ENCODE measurements around the gene PDGFRB. TPM values are rescaled to one million over a fixed set of nuclear protein-coding genes. Genes with fewer than 3 reads are reported as not detected.

PDGFRB gene
- total RNA-seq, 2 experiments from 2014 or later = 0.61 to 2.1 TPM

GRCh38 chr5:150149618-150150017, 6.0 kb downstream of the PDGFRB start:
- POLR2A ChIA-PET = no interaction called here
- CTCF ChIA-PET = no interaction called here

- ChIA-PET POLR2A (no interaction called here), CTCF (no interaction called here)
Measured at GRCh38 chr5:150148117-150148927, 7.3 kb downstream of the PDGFRB start.

- POLR2A ChIA-PET = no interaction called here
- CTCF ChIA-PET = no interaction called here
Measured at GRCh38 chr5:150147670-150148069, 8.0 kb downstream of the PDGFRB start.

- CTCF ChIA-PET = no interaction called here
- POLR2A ChIA-PET = no interaction called here
Measured at GRCh38 chr5:150146862-150147601, 8.6 kb downstream of the PDGFRB start.

- ChIA-PET POLR2A (no interaction called here), CTCF (no interaction called here)
Measured at GRCh38 chr5:150146235-150146634, 9.4 kb downstream of the PDGFRB start.

GRCh38 chr5:150144879-150145278, 10.8 kb downstream of the PDGFRB start:
- POLR2A ChIA-PET = no interaction called here

GRCh38 chr5:150144246-150144801, 11.3 kb downstream of the PDGFRB start:
- ChIA-PET CTCF (interaction anchor here (0.8 kb wide), 1 partner anchor 74 kb away, joined by 3 read pairs; no protein-coding TSS in a partner anchor), POLR2A (no interaction called here)

More at GRCh38 chr5:150144879-150145278, 10.8 kb downstream of the PDGFRB start:
- CTCF ChIA-PET = interaction anchor here (0.8 kb wide), 1 partner anchor 73 kb away, joined by 3 read pairs; no protein-coding TSS in a partner anchor

GRCh38 chr5:150143350-150144245, 12.0 kb downstream of the PDGFRB start:
- POLR2A ChIA-PET = no interaction called here

GRCh38 chr5:150142959-150143349, 12.7 kb downstream of the PDGFRB start:
- ChIA-PET CTCF (no interaction called here), POLR2A (no interaction called here)

More at GRCh38 chr5:150143350-150144245, 12.0 kb downstream of the PDGFRB start:
- CTCF ChIA-PET = no interaction called here

- CTCF ChIA-PET = no interaction called here
- POLR2A ChIA-PET = no interaction called here
Measured at GRCh38 chr5:150142185-150142958, 13.3 kb downstream of the PDGFRB start.

GRCh38 chr5:150141544-150142184, 14.0 kb downstream of the PDGFRB start:
- ChIA-PET POLR2A (no interaction called here), CTCF (no interaction called here)

GRCh38 chr5:150140830-150141229, 14.8 kb downstream of the PDGFRB start:
- POLR2A ChIA-PET = no interaction called here

GRCh38 chr5:150139334-150139733, 16.3 kb downstream of the PDGFRB start:
- ChIA-PET POLR2A (no interaction called here), CTCF (no interaction called here)

More at GRCh38 chr5:150140830-150141229, 14.8 kb downstream of the PDGFRB start:
- CTCF ChIA-PET = no interaction called here

GRCh38 chr5:150138551-150139265, 16.9 kb downstream of the PDGFRB start:
- POLR2A ChIA-PET = no interaction called here
- CTCF ChIA-PET = no interaction called here

GRCh38 chr5:150137997-150138396, 17.6 kb downstream of the PDGFRB start:
- POLR2A ChIA-PET = no interaction called here
- CTCF ChIA-PET = no interaction called here

- POLR2A ChIA-PET = no interaction called here
- CTCF ChIA-PET = no interaction called here
Measured at GRCh38 chr5:150137168-150137957, 18.3 kb downstream of the PDGFRB start.
